HG03457 (cell line): ENCODE data around the gene HHAT.
A peak's percentile ranks its signal among the peaks of the same experiment; 100 is the strongest.

Experiments used
- ATAC-seq: cut with Tn5 transposase; IDR thresholded peaks from one replicate; pipeline ENCODE4 v1.9.1; 2021; ENCODE audit warnings: moderate number of reproducible peaks; ENCODE audit not compliant: unreplicated experiment

The HHAT gene

DNA sequence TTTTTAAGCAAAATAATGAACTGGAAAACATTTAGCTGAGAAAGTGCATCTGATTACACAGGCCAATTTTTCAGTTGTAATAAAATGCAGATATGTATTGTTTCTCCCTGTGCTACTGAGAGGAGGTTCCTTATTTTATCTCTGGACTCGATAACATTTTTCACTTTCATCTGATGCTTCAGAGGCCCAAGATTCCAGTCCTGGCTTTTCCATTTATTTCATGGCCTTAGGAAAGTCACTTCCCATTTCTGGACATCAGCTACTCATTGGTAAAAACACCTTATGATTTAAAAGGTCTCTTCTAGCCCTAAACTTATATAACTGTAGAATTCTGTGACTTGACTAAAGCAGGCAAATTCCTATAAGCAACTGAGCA, 203.5 kb downstream of the HHAT start:
- no peak for ATAC-seq

DNA sequence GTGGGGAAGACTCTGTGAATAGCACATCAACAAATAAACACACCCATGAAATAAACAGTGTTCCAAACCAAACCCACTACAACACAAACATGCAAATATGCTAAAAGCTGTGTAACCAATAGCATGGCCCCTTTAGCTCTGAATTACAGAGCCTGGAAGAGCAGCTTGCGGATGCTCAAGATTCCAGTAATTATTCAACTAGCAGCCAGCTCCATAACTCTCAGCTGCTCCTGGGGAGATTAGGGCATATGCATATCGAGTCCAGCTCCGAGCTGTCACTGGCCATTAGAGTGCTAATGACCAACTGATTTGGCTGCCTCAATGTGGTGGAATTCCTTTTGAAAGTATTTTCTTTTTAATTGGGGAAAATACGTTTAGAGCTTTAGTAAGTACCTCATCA, 207.1 kb downstream of the HHAT start:
- ATAC-seq, result no peak

DNA sequence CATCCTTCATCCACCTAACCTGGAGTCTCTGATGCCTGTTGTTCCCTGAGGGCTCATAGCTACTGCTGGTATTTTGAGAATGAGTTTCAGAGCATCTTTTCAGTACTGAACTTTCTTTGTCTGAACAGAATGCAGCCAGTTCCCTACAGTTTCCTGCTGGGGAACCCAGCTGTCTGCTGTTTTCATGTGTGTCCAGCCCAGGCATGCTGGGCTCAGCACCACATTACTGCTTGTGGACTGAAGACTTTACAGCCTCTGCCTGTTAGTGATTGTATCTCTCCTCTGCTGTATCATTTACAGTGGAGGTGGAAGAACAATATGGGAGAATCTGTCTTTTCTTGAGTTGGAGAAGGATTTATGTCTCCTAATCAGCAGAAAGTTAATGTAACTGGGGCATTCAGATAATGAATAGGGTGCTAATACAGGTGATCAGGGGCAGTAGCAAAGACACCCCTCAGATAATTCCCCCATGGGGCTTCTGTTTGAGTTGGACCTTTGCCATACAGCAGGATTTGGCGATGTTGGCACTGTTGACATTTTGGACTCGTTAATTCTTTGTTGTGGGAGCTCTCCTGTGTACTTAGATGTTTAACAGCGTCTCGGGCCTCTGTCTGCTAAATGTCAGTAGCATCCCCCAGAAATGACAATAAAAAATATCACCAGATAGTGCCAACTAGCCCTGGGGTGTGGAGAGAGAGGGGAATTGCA, 207.7 kb downstream of the HHAT start:
- no peak for ATAC-seq

DNA sequence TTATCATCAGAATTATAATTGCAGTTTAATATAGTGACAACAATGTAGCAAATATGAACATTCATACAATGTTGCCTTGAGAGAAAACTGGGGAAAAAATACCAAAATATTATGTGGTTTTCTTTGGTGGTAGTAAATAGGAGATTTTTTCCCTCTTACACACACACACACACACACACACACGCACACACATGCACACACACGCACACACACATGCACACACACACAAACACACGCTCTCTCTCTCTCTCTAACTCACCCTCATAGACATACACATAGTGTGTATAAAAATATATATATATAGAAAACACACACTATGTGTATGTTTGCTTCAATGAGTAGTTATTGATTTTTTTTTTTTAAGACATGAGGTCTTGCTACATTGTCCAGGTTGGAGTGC, 211.6 kb downstream of the HHAT start:
- ATAC-seq, result no peak

DNA sequence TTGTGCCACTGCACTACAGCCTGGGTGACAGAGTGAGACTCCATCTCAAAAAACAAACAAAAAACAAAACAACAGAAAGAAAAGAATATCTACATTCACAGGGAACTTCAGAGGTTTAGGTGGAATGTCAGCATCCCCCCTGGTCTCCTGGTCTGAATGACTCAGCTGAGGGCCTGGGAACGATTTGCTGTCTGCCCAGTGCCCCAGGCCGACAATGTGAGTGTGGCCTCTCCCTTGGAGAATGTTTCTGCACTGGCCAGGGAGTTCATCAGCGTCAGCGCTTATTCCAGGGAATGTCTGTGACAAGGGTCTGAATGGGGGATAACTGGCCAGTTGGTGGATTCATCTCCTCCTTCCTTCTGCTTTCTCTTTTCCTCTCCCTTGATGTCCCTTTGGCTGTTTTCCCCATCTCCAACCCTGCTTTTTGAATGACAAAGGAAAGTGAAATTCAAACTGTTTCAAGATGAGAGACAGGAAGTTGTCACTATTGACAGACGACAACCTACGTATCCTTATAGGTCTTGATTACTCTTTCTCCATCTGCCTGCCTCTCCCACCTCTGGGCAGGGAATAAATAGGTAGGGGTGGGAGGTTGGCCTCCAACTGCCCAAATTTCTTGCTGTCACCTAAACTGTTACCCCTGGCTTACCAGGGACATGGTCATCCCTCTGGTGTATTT, 213.1 kb downstream of the HHAT start:
- no peak for ATAC-seq

DNA sequence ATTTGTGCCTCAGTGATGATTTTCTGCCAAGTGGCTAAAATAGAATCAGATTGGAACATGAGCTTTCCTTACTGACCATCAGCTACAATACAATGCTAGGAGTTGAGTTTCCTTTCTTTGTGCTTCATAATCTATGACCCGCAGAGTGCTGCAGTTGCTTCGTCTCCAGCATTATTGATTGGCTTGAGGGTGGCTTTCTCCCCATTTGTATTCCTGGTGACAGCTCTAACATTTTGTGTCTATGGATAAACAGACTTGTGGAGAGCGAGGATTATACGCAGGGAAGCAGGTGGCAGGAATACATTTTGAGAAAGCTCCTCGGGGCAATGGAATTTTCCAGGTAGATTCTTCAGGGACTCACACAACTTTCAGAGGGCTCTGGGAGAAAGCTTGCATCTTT, 223.2 kb downstream of the HHAT start:
- no peak for ATAC-seq

DNA sequence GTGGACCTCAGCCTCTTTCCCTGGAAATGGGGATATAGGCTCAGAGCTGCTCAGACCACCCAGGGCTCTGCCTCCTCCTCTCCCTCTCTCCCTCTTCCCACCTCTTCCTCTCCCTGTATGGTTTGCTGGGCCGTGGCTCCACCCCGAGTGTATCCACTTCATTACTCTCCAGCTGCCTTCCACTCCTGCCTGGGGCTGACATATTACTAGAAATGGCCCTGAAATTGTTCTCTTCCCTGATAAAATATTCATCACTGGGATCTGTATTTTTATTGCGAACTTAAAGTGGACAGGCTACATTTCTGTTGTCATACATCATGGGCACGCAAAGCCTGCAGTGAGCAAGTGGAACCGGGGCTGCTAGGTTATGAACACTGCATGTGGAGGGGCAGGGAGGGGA, 225.0 kb downstream of the HHAT start:
- no peak for ATAC-seq

DNA sequence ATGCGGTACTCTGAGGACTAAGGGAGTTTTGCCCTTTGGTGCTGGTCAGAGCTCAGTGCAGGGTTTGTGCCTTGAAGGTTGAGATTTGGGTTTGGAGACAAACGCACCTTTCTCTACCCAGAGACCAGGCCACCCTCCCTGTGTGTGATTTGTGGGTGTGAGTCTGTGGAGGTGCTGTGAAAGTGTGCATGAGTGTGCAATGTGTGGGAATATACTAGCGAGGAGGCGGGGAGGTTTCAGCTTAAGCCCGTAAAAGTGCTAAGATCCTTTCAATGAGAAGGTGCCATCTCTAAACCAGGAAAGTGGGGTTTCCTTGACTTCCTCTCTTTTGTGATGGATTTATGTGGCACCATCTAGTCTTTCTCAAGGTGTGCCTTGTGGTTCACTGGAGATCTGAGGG, 225.7 kb downstream of the HHAT start:
- no peak for ATAC-seq

DNA sequence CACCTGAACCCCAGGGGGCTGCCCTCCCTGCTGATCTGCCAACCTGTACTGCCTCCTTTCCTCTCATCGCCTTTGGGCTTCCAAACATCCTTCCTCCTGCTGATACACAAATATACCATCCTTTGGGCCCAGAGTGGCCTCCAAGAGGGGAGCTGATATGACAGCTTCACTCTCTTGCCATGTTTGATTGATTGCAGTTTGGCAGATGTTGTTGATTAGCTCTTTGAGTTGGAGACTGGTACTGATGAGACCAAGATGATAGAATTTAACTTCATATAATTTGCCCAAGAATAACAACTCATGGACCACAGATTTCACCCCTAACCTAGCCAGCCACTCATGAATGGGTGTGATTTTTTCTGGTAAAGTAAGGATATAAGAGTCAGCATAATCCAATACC, 227.8 kb downstream of the HHAT start:
- no peak for ATAC-seq

DNA sequence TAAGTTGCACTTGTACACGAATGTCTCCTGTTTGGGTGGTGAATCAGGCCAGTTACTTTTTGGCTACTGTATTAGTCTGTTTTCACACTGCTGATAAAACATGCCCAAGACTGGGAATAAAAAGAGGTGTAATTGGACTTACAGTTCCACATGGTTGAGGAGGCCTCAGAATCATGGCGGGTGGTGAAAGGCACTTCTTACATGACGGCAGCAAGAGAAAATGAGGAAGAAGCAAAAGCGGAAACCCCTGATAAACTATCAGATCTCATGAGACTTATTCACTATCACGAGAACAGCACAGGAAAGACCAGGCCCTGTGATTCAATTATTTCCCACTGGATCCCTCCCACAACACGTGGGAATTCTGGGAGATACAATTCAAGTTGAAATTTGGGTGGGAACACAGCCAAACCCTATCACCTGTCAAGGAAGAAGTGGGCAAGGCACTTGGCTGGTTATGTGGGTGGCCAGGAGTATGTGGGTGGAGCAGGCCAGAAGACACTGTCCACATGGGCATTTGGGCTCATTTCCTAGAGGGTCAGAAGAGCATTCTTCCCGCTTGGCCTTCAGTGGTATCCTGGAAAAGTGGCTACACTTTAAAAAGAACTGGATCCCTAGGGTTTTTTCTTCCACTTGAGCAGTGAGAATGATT, 228.8 kb downstream of the HHAT start:
- ATAC-seq, result no peak

DNA sequence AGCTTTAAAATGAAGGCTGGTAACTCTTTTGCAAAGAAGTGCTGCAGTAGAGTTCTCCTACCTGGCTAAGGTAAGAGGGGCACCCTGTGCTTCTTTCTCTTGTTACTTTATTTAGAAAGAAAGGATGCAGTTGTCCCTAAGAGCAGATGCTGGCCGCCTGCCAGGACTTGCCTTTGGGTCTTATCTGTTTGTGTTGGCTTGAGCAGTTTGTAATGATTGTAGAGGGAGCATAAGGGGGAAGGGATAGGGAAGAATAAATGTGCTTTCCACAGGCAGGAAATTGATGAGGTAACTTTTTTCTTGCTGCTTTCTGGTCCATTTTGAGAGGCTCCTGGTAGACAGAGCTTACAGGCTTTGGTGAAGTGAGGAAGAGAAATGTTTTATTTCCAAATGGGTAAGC, 229.6 kb downstream of the HHAT start:
- ATAC-seq, result no peak

DNA sequence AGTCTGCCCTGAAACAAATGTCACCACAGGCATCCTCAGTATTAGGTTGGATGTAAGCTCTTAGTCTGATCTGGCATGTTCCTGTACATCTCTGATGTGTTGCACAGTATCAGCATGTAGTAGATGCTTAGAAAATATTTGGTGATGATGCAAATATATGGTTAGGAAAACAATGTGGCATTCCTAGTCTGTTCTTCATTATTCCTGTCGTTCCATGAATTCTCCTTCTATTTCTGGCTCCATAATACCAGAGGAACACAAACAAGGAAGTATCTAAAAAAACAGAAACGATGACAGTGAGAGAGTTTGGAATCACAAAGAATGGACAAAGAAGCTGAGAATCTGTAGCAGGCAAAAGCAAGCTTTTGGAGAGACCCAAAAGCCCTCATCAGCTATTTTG, 236.6 kb downstream of the HHAT start:
- ATAC-seq, result no peak

DNA sequence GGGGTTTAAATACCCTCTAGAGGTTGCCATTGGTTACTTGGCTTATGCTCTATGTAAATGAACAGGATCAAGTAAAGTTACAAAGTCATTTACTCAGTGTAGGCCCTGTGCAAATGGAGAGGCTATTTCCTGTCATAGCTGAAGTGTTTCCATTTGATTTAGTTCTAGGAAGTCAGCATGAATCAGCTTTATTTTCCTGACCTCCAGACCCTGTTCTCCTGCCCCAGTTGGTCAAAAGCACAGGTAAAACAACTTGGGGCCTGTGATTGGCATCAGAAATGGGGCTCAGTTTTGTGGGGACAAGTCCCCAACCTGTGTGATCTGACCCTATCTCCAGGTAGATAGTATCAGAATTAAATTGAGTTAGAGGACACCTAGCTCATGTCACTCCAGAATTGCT, 239.9 kb downstream of the HHAT start:
- no peak for ATAC-seq

DNA sequence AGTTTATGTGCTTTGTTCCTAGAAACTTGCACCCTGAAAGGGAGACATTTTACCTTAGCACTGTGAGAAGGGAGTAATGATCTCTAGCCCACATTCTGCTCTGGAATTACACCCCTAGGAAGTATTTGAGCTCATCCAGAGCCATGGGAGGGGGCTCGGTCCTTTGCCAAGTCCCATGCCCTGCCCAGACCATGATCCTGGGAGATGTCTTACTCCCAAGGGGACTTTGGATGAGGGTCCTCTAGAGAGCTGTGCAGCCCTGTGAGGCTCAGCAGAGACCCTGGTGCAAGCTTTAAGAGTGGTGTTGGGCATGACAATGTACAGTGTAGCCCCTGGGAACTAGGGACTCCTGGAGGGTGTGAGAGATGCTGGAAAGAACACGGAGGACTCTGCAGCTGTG, 241.4 kb downstream of the HHAT start:
- ATAC-seq, result no peak

DNA sequence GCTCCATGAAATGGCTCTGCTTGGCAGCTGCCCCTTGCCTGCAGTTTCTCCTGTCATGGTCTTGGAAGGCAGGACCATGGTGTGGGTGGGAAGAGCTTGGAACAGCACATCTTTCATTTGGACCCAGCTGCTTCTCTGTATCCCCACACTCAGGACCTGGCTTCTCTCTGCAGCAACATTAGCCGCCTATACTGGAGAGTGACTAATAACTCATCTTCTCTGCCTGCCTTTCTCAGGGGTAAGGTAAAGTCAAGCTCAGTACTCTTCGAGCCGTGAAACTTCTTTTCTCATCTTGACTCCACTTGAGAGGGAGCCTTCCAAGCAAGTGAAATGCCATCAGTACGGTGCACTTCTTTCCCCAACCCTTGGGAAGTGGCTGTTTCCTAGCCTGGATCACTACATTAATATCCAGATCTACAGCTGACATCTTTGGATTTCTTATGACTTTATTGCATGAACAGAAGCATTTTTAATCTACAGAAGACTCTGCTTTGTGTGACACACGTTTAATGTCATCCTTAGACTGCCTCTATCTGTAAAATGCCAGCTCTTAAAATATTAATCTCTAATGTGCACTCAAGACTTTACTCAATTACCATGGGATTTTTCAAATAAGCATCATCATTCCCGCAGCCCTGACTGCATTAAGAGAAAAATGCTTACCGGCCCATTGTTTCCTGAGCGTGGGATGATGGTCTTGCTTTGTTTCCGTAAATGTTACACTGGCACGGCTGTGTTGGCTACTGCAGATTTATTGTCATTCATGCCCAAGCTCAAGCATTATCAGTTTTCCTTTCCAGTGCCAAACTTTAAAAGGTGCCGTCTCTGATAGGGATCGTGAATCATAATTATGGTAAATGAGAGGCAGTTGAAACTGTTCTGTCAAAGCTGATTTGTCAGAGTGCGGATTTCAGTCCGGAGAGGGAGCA, 242.9 kb downstream of the HHAT start:
- ATAC-seq, result no peak

DNA sequence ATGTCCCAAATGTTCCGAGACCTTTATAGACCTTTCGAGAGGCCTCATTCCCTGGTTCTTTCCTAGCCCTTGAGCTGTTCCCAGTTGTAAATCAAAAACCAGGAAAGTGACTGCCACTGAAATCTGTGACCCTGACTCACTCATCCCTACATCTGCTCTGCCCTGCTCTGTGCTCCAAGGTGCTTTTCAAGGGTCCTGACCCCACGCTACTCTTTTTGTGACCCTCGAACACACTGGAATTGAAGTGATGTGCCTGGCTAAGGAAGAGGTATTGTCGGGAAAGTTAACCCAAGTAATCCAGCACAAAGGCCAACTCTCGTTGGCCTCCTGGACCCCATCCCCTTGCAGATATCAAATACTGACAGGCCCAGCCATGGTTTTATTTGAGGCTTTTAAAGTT, 244.4 kb downstream of the HHAT start:
- ATAC-seq, result no peak

DNA sequence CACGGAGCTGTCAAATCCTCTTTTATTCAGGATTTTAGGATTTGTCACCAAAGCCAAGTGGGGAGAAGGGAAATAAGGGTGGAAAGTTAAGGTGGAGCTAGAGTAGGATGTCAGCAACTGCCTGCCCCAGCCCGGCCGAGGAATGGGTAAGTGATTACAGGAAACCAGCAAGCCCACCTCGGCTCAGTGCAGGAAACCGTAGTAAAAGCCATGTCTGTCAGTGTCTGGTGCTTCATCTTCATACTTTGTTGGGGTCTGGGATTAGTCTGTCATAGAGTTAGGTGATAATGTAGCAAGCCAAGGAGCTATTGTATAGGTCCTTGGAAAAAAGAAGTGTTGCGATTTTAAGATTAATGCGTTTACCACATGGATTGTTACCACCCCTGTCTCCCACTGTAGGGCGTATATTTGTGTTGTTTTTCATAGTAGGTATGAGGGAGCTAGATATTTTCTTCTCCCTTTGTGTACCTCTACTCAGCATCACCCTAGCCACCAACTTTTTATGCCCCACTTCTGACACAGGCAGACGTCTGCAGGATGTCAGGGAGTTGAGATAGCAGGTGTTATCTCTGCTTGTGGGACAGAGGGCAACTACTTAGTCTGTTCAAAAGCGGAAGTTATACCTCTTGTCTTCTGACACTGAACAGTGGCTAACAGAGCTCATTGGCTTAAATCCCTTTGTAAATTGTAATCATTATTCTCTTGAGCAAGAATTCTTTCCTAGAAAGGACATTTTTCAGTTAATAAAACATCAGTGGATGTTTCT, 253.7 kb downstream of the HHAT start:
- ATAC-seq, result no peak

DNA sequence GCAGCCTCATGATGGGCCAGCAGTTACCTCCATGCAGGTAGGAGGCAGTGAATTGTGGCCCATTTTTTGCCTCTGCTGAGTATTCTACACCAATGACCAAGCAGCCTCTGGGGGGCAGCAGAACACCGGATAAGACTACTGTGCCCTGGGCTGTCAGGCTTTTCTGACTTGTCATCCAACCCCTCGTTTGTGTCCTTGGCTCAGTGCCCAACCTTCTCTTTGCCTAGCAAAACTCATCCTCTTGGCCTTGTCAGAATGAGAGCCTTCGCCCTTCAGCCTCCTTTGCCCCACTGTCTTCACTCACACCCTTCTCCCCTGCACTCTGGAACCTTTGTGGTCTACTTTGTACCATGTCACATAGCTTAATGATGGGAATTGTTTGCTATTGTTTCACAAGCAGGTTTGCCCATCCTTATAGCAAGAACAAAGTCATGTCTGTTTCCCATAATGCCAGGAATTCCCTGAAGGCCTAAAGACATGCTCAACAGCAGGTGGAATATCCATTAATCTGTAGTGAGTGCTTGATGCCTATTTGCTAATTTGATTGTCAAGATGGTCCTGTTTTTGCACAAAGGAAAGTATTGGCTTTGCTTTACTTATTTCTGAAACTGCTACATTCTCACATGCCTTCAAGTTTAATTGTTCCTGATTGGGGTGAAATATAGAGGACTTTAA, 255.9 kb downstream of the HHAT start:
- peak; percentile 65 for ATAC-seq

DNA sequence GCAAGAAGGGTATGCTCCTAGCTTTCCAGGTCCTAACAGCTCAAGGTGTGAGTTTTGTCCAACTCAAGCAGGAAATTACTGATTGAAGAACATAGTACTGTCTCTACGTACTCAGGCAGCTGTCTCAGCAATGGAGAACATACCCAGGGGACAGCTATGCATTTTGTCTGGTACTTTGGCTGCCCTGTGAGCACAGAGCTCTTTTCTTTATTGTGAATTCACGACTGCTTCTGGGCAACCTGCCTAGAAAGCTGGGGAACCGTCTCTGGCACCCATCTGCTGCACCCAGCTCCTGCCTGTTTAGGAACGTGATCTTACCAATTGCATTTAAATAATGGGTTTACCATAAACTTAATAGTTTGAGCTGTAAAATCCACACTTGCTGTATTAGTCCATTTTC, 258.1 kb downstream of the HHAT start:
- ATAC-seq, result no peak

DNA sequence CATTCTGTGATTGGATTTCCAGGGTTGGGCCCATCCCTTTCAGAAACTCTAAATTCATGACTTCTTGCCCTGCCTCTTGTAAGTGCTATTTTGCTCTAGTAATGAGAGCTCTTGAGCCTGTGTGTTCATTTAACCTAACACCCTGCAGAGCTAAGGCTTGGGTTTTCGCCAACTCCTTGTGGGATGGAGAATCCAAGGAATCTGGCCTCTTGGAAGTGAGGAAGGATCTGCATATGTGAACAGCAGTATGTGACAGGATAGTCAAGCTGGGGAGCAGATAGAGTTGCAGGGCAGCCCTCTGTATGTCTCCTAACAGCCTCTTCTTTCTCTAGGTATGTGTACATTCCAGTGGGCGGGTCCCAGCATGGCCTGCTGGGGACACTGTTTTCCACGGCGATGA, 258.9 kb downstream of the HHAT start:
- no peak for ATAC-seq
